HG02938 (cell line): ENCODE data around the gene ADCK1.
"Not testable (repeated sequence)": the region's sequence is repeated elsewhere in the genome, so short reads cannot be mapped to it uniquely, and the experiment has no call there.

ENCODE experiments used
- ATAC-seq: cut with Tn5 transposase; IDR thresholded peaks from one replicate; pipeline ENCODE4 v1.9.1; 2021; ENCODE audit warnings: mild to moderate bottlenecking, moderate library complexity; ENCODE audit not compliant: unreplicated experiment

The ADCK1 gene

DNA sequence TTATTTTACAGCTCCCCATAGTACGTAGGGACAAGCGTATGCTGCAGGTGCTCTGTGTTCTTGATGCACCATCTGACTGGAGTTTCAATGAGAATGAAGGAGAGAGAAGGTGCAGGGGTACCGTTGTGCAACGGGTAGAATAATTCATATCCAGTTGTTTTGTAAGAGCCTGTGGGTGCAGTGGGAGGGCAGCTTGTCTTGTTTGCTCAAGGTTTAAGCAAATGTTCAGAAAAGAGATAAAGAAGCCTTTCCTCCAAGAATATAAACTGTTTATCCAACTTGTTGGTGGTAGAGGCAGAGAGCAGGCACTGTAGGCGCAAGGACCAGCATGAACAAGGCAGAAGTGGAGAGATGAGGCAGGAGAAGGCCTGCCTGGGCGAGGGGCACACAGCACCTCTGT, 64.2 kb downstream of the ADCK1 start:
- no peak for ATAC-seq

DNA sequence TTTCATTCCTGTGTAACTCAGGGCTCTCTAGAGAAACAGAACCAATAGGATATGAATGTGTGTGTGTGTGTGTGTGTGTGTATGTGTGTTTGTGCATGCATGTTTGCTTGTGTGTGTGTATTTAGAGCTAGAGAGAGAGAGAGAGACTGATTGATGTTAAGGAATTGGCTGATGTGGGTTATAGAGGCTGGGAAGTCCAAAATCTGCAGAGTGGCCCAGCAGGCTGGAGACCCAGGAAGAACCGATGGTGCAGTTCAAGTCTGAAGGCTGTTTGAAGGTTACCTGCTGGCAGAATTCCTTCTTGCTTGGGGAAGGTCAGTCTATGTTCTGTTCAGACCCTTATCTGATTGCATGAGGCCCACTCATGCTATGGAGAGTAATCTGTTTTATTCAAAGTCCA, 64.7 kb downstream of the ADCK1 start:
- ATAC-seq, result no peak

DNA sequence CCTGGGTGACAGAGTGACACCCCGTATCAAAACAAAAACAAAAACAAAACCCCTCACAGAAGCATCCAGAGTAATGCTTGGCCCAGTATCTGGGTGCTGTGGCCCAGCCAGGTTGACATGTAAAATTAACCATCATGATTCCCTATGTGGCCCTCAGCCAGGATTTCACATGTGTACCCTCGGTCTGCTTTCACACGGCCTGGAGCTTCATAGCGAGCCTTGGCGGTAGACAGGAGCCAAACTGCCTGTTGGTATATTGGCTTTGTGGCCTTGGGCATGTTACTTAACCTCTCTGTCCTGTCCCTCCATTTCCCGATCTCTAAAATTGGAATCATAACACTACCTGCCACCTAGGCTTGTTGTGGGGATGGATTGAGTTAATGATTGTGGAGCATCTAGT, 65.5 kb downstream of the ADCK1 start:
- ATAC-seq, result no peak

DNA sequence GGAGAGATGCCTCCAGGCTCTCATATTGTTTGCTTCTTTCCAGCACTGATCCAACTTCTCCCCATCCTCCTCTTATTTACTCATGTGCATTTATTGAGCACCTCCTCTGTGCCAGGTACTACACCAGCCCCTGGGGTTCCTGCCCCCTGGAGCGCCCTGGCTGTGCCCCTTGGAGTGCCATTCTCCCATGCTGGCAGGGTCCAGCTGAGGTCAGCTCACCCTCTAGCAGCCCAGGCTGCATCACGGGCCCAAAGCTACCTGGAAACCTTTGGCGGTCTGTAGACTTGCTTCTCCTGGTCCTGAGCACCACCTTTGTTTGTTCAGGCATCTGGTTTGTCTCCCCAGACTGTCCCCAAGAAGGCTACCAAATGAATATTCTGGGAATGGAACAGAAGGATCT, 67.0 kb downstream of the ADCK1 start:
- no peak for ATAC-seq

DNA sequence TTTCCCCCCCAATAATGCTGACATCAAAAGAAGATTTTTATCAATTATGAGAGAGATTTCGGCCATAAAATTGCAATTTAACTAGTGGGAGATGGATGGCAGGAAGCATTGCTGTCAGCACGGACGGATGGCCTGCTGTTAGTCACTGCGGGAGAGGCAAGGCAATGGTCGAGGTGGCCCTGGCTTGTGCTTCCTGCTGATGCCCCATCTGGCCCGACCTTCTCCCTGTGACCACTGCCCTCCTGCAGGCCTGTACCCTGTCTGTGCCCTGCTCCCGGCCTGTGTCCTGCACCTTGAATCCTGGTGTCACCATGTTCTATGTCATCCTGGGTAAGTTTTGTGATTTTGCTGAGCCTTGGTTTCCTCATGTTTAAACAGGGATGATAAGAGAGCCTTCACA, 67.6 kb downstream of the ADCK1 start:
- no peak for ATAC-seq

DNA sequence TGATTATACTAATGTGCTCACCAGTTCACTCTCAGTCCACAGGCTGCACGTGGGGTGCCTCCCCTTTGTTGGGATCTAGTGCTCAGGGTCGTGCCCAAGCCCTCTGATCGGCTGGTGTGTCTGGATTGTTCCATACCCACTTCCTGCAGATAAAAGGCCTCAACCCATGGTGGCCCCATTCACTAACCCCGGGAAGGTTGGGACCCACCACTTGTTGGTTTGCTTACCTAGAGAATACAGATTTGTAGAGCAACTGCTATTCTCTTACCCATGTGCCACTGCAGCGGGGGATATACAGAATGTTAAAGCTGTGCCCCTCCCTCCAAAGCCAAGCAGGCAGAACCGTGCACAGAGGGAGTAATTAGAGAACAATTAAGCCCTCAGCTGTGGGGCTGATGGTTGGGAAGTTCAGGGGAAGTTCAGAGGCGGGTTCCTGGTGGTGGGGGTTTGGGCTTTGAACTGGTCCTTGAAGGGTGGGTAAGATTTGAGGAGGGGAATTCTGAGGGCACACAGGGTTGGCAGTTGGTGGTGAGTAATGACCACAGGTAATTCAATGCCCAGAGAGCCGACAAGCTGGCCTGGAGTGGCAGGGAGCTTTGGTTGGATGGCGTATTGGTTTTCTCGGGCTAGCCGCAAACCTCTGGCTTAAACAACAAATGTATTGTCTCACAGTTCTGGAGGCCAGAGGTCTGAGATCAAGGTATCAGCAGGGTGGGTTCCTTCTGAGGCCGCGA, 68.8 kb downstream of the ADCK1 start:
- no peak for ATAC-seq

DNA sequence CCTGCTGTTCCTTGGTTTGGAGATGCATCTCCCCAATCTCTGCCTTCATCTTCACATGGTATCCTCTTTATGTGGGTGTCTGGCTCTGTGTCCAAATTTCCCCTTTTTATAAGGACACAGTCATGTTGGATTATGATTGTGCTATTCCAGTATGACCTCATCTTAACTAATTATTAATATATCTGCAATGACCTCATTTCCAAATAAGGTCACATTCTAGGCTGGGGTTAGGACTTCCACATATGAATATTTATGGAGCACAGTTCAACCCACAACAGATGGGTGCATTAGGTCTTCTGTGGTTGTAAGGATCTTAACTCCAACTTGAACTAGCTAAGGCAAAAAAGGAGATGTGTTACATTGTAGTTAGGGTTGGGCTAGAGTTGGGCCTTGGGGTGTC, 69.4 kb downstream of the ADCK1 start:
- no peak for ATAC-seq

DNA sequence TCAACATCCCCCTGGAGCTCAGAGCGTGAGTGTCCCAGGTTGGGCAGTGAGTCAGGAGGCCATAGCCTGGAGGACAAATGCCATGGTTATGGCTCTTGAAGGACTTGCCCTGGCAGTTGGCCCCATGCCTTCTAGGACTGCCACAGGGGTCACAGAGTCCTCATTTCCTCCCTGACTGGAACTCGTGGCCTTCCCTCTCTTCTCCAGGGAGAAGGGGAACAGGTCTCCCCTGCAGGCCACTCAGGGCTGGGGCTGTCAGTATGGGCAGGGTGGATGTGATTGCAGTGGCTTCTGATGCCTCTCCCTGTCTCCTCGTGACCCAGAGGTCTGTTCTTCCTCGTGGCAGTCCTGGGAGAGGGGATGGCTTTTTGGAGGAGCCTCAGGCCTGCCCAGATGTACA, 70.7 kb downstream of the ADCK1 start:
- ATAC-seq, result no peak

DNA sequence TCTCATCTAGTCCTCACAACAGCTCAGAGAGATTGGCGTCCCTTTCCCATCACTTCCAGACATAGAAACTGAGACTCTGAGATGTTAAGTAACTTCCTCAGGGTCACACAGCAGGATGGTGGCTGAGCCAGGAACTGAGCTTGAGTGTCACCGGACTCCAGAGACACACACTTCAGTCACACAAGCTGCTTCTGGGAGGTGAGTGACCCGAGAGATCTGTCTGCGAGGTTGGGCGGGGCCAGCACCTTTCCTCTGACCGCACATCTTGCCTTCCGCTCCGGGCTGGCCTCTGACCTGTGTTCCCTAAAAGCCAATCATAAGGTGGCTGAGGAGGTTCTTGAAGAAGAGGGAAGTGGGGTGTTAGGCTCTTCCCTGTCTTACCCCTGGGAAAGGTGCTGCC, 72.2 kb downstream of the ADCK1 start:
- ATAC-seq, result no peak

DNA sequence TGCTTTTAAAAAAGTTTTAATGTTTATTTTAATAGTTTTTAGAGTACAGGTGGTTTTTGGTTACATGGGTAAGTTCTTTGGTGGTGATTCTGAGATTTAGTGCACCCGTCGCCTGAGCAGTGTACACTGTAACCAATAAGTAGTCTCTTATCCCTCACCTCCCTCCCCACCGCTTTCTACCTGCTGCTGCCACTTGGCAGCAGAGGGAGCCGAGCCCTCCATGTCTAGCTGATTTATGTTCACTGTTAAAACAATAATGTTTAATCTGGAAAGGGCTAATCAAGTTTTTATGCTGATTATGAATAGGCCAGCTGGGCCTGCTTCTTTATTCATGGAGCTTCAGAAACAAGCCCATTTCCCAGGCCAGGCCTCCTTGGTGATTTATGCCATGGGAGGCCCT, 73.1 kb downstream of the ADCK1 start:
- no peak for ATAC-seq

DNA sequence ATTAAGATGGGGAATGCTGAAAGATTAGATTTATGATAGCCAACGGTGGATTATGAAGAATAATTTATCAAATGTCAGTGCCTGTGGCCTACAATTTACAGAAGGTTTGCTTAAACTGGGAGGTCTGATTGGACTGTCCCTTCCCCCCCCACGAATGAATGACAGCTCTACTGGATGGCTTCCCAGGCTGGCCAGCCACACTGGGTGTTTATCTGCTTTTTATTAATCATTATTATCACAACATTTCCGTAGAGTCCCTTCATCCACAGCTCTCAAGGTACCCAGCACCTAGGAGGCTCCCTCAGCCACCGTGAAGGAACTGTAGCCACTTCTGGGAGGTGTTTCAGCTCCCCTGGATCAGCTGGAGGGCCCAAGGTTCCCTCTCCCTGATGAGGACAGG, 78.9 kb downstream of the ADCK1 start:
- ATAC-seq, result no peak

DNA sequence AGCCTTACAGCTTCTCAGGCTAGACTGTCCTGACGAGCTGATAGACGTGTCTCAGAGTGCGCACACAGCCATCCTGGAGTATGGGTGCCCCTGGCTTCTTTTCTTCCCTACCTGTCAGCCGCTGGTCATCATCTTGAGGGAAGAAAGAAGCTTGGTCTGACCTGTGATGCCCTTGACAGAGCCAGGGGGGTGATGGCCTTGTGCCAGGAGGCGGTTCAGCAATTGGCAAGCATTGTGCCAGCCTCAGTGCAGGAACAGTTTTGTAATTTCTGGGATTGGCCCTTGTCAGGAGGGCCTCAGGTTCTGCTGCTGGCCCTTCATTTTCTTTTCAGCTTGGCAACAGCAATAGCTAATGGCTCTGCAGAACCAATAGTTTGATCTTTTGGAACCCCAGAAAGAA, 80.1 kb downstream of the ADCK1 start:
- ATAC-seq, result no peak

DNA sequence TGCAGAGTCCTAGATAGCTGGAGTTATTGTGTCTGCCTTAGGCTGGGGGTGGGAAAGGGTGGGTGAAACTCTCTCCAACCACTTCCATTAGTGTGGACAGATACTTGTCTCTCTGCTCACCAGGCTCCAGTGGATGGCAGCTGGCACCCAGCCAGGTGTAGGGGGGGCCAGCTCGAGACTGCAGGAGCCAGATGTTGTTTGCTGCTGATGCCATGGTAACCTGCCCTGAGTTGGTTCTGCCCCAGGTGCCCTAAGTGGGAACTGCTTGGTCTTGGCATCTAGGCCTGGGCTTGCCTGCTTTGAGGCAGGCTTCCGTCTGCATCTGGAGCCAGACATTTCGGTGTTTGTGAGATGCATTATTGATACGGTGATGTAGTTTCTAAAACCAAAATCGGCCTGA, 82.2 kb downstream of the ADCK1 start:
- ATAC-seq, result no peak

DNA sequence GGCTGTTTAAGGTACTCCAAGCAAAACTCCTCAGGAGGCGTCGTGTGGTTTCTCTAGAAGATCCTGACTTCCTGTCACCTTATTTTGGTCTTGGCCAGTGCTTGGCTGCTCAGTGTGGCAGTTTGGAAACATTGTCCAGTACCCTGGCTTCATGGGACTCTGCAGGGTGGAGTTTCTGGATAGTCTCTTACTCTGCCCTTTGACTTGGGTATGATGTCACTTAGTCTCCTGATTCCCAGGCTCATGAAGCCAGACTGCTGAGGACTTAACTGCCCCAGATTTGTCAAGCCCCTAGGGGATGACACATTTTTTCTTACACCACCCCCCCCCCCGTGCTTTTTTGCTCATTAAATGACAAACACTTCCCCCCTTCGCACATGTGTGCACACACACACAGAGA, 82.7 kb downstream of the ADCK1 start:
- ATAC-seq, result no peak

DNA sequence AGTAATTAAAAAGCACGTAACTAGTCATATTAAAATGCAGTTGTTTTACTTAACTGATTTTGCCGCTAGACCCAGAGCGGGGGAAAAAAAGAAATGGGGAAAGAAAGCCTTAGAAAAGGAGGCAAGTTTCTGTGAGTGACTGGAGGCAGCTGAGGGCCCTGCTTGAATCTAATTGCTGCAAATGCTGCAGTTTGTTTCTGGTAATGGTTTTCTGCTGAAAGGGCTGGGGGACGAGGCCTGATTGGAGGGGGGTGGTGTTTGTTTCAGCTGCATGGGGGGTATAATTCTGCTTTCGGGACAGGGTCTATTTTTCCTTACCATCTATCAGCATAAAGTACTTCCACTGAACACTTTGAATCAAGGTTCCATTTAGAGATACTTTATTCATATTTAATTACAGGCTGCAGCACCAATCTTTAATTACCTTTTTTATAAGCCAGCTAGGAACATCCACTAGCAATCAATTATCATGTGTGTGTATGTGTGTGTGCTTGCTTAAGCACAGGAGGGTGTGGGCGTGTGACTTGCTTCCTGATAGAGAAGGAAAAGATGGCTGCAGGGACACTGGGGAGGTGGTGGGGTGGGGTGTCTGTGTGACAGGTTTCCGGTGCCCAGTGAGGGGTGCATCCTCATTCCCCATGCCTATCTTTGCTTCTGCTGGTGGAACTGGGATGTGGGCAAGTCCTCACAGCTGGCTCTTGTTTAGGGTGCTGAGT, 83.4 kb downstream of the ADCK1 start:
- ATAC-seq, result no peak

DNA sequence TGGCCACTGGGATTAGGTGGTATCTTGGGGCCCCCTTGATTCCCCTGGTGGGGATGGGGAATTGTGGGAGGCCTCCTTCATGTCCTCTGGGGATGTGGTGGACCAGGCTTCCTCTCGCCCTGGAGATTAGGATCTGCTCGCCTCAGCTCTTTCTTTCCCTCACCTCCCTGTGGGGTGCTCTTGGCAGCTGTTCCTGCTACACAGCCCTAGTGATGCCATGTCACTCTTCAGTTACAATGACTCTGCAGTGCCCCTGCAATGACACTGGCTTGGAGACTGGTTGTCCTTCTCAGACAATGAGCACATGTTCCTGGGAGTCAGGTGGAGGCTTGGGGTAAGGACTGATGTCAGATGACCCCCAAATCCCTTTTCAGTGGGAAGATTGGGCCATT, 83.9 kb downstream of the ADCK1 start:
- ATAC-seq, result no peak

DNA sequence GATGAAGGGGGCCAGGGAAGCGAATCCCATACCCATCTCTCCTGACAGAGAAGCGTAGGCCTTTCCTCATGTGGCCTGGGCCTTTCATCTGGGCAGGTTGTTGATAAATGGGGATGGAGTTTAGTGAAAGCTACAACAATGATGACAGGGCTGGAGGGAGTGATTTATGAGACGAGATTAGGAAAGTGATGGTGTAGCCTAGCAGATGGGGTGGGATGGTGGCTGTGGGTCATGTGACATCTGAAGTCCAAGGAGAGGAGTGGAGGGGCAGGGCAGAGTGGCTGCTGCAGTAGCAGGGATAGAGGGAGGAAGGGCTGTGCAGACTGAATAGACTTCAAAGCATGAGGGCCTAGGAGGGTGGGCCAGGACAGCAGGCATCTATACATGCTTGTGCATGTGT, 85.5 kb downstream of the ADCK1 start:
- ATAC-seq, result no peak

DNA sequence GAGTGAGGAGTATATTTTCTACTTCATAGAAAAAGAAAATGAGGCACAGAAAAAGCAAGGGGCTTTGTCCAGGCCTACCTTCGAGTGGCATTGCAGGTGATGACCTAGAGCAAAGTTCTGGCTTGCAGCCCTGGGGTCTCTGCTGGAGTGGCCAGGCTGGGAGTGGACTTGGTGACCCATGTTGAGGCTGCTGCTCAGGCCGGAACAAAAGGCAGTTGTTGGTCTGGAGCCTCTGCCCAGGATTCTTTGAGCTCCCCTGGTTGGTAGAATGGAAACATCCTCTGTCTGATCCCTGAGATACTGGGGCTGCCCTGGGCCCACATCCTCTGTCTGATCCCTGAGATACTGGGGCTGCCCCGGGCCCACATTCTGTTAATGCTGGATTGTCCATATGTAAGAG, 86.1 kb downstream of the ADCK1 start:
- ATAC-seq, result no peak

DNA sequence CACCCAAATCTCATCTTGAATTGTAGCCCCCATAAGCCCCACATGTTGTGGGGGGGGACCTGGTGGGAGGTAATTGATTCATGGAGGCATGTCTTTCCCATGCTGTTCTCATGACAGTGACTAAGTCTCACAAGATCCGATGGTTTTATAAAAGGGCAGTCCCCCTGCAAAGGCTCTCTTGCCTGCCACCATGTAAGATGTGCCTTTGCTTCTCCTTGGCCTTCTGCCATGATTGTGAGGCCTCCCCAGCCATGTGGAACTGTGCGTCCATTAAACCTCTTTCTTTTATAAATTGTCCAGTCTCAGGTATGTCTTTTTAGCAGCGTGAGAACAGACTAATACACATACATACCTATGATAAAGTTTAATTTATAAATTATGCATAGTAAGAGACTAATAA, 89.0 kb downstream of the ADCK1 start:
- not testable (repeated sequence) for ATAC-seq

DNA sequence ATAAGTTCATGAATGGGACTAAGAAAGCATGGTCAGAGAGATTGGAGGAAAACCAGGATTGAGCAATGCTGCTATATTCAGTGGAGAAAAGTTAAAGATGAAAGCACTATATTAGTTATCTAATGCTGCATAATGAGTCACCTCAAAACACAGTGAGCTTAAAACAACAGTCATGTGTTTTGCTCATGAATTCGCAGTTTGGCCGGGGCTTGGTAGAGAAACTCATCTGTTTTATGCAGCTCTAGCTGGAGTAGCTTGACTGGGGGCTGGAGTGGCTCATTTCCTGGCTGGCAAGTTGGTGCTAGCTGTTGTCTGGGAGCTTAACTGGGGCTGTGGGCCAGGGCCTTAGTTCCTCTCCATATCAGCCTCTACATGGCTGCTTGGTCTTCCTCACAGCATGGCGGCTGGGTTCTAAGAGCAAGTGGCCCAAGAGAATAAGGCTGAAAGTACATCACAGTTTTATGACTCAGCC, 90.1 kb downstream of the ADCK1 start:
- no peak for ATAC-seq

DNA sequence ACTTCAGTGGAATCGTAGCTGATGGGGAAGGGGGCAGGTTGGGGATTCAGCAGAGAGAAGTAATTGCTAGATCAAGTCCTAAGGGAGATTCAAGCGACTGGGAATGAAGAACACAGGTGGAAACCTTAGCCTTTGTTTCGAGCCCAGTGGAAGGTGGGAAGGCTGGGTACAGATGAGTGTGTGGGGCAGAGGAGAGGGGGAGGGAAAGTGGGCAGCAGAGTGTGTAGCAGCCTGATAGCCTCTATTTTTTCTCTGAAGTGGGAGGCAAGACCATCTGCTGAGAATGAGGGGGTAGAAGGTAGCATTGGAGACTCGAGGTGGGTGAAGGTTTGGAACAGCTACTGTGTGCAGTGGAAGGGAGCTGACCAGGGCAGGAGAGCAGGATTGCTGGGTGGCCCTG, 91.0 kb downstream of the ADCK1 start:
- no peak for ATAC-seq

DNA sequence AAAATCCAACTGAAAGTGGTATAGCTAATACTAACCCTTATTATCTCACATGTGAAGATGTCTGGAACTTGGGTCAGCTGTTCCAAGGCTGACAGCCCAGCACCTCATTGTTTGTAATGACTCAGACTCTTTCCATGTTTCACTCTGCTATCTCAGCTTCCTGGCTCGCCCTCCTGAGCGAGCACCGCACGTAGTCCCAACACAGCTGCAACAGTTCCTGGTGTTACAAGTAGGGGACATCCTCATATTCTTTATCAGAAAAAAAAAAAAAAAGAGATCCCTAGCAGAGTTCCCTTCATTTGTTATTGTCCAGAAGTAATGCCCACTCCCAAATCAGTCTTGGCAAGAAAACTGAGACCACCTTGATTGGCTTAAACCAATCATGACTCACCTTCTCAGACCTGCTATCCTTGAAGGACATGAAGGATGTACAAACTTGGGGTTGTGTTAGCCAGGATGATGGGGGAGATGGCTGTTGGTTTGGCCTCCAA, 92.5 kb downstream of the ADCK1 start:
- no peak for ATAC-seq
